Activated CD8-positive, alpha-beta memory T cell treated with anti-CD3 and anti-CD28 coated beads for 24 hours (primary cell): ENCODE results near the gene SP9.
A peak's percentile ranks its signal among the peaks of the same experiment; 100 is the strongest.

Experiments used
- DNase-seq: peaks from one replicate; pipeline ENCODE4 v3.0.0-alpha.2; 2020

SP9 gene

DNA sequence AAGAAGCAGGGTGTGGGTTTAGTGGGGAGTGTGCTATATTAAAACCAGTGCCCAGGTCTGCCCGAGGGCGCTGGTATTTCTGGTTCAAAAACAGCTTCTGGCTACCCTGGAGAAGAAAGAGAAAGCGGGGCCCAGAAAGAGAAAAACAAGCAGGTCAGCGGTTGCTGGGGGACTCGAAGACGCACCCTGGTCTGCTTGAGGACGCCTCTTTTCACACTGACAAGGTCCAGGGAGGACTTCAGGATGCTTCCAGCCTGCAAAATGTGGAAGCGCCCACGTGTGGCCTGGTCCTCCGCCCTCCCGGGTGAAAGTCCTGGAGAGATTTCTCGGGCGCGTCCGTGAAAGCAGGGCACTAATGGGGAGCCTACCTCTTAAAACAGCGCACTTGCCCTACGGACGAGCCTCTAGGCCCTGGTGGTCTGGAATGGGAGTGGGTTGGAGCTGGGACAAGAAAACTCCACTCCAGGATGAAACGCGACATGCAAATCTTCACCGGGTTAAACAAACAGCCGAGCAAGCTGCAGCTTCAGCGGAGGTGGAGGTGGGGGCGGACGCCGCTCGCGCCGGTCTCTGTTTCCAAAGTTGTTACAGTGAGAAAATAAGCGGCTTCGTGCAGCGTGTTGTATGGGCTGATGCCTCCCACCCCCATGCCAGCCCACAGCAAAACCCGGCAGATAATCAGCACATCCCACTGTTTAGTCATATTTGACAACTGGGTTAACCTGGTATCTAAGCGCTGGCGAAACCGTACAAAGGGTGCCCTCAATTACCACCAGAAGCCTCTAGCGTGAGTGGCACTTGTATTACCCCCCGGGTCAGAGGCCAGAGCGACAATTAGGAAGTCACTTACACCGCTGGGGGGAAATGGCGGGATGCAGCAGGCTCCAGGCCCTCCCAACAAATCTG lies 1.1 kb upstream of the SP9 start:
- DNase-seq: peak; percentile 69

- DNase-seq: no peak
These were observed 457 bp upstream of the SP9 start for GRCh38 chr2:174334278-174334715.

DNA sequence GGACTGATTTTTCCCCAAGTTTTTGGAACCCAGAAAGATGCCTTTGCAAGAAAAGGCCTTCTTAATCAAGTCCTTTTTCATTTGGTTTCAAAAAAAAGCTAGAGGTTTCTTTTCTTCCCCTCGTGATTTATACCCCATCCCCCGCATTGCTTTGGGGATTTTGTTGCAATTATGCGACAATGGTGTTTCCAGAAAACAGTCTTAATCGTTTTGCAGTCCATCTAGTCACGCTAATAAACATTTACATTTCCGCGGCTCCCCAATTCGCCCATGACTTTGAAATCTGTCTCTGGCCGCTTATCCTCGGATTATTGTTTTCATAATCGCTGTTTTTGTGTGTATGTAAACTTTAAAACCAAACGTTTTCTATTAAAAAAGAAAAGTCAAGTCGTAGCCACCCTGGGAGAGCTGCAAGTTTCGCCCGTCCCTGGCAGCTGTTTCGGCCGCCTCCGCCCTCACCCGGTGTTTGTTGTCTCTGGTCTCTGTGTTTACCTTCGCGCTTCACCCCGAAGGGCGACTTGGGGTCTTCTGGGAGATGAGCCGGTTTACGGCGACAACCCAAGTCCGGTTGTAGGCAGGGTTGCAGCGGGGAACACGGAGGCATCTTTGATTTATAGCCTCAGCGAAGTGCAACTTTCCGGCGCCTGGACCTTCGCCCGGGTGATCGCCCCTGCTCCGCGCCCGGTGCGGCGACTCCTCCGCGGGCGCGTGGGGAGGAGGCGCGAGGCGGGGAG lies 667 bp downstream of the SP9 start:
- DNase-seq: peak; percentile 61

DNA sequence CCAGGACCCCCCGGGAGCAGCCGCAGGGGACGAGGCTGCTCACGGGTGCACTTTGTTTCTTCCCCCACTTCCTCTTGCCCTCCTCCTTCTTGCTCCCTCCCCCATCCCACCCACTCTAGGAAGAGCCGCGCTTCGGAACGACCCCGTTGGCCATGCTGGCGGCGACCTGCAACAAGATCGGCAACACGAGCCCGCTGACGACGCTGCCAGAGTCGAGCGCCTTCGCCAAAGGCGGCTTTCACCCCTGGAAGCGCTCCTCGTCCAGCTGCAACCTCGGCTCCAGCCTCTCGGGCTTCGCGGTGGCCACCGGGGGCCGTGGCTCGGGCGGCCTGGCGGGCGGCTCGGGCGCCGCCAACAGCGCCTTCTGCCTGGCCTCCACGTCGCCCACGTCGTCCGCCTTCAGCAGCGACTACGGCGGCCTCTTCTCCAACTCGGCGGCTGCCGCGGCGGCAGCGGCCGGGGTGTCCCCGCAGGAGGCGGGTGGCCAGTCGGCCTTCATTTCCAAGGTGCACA lies 1.3 kb downstream of the SP9 start:
- DNase-seq: peak; percentile 72

DNA sequence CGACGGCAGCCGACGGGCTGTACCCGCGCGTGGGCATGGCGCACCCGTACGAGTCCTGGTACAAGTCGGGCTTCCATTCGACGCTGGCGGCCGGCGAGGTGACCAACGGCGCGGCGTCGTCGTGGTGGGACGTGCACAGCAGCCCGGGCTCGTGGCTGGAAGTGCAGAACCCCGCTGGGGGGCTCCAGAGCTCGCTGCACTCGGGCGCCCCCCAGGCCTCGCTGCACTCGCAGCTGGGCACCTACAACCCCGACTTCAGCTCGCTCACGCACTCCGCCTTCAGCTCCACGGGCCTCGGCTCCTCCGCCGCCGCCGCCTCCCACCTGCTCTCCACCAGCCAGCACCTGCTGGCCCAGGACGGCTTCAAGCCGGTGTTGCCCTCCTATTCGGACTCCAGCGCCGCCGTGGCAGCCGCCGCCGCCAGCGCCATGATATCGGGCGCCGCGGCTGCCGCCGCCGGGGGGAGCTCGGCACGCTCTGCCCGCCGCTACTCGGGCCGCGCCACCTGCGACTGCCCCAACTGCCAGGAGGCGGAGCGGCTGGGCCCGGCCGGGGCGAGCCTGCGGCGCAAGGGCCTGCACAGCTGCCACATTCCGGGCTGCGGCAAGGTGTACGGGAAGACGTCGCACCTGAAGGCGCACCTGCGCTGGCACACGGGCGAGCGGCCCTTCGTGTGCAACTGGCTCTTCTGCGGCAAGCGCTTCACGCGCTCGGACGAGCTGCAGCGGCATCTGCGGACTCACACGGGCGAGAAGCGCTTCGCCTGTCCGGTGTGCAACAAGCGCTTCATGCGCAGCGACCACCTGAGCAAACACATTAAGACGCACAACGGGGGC lies 2.0 kb downstream of the SP9 start:
- DNase-seq: peak; percentile 78

GRCh38 chr2:174337337-174338146 lies 2.8 kb downstream of the SP9 start:
- DNase-seq: peak; percentile 71

GRCh38 chr2:174338147-174338605 lies 3.4 kb downstream of the SP9 start:
- DNase-seq: no peak

- DNase-seq: no peak
These were observed 4.2 kb downstream of the SP9 start for GRCh38 chr2:174338671-174339560.

DNA sequence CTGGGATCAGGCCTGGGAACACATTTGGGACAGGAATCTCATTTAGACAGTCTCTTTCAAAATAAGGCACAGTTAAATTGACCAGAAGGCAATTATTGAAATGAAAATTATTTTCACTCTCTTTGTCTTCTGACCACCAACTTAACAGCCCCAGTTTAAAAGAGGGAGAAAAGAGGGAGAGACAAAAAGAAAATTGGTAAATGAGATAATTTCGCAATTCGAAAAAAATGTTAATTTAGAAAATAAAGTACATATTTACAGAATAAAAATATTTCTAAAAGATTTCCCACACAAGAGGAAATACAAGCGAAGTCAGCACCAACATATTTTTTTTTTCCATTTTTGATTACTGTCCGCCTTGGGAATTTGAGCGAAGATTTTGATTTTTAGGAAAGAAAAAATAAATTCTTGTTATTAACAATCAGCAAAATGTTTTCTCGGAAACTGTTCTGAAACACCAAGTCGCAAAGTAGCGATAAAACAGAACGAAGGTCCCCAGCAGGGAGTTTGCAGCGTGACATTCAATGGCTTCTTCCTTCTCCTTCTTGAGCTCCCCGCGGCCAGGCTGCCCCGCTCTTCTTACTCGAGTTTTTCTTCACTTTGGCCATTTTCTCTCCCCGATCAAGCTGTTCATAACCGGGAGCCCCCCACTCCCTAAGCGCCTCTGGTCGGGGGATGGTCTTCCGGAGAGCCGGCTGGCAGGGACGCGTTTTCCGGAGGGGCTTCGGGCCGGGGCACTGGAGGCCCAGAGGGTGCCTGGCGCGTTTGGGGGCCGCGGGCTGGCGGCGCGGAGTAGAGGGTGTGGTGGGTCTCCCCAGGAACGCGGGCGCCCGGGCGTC lies 5.0 kb downstream of the SP9 start:
- no peak for DNase-seq

DNA sequence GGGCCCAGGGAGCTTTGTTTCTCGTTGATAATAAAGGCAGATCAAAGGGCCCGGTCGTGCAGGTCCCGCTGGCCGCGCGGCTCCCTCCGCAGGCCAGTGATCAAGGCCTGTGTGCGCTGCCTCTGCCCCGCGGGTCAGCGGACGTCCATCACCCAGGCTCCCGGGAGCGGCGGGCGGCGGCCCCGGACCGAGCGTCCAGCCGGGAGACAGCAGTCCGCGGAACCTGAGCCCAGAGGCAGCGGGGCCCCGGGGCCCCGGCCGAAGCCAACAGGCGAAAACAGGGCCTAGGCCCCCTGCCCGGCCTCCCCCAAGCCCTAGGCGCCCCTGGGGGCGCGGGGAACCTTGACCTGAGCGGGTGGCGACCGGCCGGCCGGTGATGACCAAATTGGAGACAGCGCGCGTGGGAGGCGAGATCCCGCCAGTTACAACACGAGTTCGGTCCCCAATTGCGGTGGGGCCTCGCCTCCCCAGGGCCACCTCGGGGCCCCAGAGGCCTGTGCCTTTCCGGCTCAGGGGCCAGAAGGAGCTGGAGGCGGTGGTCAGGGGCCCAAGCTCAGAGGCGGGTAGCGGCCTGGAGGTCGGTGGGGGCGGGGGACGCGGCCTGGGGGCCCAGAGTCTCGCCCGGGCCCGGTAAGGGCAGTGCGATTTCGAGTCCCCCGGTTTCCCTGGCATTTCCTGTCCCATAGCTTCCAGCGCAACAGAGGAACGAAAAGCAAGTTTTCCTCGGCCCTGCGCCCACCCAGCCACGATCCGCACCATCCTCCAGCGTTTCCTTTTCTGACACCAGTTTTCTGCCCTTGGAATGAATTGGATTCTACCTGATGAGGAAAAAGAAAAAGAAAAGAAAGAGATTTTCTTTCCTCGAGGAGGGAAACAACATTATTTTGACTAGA lies 5.9 kb downstream of the SP9 start:
- DNase-seq: no peak

DNA sequence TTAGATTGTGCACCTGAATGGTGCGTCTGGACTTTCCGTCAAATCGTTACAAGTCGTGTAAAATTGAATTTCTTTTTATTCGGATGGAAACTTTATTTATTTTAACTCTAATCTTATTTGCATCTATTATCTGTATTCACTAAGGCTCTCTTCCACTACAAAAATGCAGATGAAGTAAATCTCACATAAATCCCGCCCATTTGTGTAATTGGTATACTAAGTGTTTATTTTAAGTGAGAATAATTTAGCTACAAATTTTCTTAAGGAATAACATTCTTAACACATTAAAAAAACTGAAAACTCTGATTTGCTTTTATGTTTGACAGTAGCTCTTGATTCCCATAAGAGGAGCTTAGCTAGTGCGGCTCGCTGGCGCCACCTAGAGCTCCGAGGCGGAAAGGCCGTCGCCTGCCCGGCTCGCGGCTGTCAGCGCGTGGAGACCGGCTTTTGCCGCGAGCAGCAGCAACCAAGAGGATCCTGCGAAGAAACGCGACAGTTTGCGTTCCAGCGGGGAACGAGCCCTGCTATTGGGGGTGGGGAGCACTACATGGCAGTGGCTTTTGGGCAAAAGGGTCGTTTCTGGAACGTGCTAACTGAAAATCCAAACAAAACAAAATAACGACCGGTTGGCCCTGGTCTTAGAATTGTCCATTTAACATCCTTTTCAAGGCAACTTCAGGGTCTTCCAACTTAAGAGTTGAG lies 6.7 kb downstream of the SP9 start:
- peak; percentile 96 for DNase-seq

DNA sequence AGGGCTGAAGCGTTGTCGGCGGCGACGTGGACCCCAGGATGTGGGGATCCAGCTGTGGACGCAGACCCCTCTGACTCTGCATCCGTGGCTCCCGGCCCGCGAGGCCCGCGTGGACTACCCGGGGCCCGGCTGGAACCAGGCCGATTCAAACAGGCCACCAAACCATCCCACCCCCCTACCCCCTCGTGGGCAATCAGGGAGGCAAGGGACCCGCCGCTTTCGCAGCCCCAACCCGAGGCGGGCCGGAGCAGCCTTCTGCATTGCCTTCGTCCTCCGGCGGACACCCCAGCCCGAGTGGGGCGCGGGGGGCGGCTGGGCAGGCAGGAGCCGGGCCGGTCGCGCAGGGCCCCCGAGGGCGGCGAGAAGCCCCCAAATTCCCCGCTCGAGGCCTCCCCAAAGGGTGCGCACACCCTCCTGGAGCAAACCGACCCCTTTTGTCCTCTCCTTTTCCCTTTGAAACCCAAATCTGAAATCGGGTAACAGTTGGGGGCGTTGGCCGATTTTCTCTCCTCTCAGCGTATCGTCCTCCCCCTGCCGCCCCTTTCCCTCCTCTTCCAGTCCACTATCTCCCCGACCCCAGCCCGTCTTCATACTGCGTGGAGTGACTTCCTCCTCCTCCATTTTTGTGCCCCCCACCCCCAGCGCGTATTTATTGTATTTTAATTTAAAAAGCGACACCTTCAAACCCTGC lies 7.4 kb downstream of the SP9 start:
- peak; percentile 68 for DNase-seq

DNA sequence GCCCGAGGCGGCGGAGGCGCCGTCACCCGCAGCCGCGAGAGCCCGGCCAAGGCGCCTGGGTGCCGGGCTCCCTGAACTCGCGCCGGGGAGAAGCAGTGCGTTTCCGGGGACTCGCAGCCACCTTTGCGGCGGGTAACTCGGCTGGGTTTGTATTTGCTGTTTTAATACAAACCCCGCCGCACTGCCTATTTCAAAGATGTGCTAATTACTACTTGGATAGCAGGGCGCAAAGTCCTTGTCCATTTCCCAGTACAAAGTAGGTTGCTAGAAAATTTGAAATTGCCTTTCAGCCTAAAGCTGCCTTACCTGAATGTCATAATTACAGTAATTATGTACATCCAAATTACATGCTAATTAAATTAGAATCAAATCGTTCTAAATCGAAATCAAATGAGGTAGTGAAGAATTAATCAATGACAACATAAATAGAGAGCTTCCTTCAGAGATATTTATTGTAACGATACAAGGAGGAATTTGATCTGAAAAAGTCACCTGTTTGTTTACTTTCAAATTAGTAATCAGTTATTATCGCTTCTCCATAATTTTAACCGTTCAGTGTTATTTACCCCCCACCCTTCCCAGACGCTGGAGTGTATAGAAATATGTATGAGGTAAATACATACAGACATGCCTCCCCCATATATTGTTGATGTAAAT lies 8.1 kb downstream of the SP9 start:
- peak; percentile 72 for DNase-seq

DNA sequence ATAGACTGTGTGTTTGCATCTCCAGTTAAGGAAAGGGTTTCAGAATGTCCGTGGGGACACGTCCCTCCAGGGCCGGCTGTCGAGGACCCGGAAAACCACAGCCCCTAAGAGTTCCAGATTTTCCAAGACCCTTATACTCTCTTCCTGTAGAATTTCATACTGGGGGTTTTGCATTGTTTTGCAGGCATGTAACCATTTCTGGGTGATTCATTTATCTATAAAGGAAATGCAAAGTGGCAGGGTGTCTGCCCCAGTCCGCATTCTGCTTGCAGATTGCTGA lies 8.5 kb downstream of the SP9 start:
- DNase-seq: no peak

DNA sequence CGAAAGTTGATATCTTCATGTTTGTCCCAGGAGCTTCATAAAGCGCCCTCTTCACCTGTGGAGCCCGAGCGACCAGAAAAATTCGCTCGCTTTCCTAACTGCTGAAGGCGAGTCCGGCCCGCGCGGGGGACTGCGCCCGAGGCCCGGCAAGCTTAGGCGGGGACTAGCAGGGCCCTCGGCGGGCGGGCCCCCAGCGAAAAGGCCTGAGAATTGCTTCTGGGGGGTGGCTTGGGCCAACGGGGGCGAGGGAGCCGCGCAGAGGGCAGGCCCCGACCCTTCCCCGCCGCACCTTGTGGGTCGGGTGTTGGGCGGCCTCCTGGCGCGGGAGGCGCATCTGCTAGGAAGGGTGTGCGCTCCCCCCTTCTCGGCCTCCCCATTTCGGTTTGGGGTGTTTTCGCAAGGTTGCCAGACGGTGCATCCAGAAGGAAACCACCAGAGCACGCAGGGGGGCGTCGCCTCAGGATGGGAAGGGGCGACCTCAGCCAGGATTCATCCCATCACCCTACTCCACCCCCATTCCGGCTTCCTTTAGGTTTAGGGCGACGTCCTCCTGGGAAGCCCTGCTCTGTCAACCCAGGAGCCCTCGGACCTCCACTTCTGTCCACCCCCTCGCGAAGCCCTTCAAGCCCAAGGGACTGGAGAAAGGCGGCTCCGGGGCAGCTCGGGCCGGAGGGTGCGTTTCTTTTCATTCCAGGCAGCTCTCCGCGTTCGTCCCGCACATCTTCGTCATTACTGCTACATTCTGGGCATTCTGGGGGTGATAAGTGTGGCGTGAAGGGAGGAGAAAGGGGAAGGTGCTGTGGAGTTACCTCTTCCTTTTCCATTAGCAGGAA lies 9.1 kb downstream of the SP9 start:
- DNase-seq: no peak
